Umbilical cord (tissue), 2 donors: Measurements from ENCODE around the gene PURB. TPM values are rescaled to one million over a fixed set of nuclear protein-coding genes. Genes with fewer than 3 reads are reported as not detected.
"Not testable (repeated sequence)": the region's sequence is repeated elsewhere in the genome, so short reads cannot be mapped to it uniquely, and the experiment has no call there.

Source experiments
- DNase-seq: peaks from one replicate; pipeline ENCODE4 v3.0.0-alpha.2; 2015; ENCODE audit warnings: low spot score
- total RNA-seq: library from RNA; depleted of rRNA; stranded (reverse); fragments of >200 nt; gene quantifications from one replicate; pipeline ENCODE4 v1.2.3, GENCODE V29; 2014; ENCODE audit warnings: low replicate concordance; ENCODE audit not compliant: insufficient read depth

Gene PURB
- 40.0 TPM for total RNA-seq

DNA sequence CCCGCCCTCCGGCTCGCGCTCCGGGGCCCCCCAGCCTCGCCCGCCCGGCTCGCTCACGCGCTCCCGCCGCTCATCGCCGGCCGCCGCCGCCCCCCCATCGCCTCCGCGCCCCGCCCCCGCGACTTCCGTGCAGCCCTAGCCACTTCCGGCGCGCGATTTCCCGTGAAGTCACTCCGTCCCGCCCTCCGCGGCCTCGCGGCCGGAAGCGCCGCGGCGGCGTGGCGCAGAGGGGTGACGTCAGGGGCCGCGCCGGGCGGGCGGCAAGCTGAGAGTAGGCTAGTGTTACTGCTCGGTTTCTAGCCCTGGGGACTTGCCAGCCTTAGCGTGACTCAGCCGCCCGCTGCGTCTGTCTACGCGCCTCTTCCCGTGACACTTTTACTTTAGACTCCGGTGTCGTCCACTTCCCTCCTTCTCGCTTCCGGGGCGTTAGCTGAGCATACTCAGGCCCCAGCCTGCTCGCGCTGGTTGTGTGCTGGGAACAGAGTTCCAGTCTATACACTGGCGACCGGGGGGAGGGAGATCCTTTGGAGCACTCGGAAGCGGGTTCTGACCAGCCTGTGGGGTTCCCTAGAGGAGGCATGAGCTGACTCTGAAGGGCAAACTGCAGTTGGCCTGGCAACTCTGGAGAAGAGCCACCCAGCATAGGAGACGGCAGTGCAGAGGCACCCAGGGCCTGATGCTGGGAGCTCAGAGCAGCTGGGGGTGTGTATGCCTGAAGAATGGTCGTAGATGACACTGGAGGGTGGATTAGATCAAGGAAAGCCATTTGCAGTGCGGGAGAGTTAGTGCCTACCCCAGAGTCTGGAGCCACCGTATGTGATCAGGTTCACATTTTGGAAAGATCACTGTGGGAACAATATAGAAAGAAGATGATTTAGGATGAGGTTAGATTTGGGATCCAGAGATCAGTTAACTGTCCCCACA is at the start of gene PURB:
Gene PURB (minus strand): TSS at position 137 of the 924 bp plus-strand sequence. CDS start 182 bp downstream, outside the sequence.
- peak; percentile 92 for DNase-seq

DNA sequence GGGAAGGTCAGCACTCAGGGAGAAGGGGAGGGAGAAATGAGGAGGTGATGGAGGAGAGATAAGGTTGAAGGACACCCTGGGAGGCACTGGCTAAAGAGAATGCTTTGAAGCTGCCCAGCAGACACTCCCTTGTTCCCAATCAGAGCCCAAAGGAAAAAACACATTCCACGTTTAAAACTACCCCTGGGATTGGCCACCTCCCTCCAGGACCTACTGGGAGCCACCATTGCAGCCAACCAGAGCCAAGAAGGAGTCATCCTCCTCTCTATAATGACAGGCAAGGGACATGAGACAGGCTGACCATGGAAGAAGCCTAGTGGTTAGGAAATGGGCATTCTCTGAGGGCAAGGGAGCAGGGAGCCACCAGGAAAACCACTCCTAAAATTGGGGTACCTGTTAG is 49.7 kb upstream of the PURB start:
- DNase-seq: no peak

DNA sequence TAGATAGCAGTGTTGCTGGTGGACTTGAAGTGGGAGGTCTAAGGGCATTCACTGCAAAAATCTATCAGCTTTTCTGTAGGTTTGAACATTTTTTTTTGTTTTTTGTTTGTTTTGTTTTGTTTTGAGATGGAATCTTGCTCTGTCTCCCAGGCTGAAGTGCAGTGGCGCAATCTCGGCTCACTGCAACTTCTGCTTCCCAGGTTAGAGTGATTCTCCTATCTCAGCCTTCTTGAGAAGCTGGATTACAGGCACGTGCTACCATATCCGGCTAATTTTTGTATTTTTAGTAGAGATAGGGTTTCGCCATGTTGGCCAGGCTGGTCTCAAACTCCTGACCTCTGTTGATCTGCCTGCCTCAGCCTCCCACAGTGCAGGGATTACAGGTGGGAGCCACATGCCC is 49.2 kb upstream of the PURB start:
- DNase-seq: not testable (repeated sequence)

DNA sequence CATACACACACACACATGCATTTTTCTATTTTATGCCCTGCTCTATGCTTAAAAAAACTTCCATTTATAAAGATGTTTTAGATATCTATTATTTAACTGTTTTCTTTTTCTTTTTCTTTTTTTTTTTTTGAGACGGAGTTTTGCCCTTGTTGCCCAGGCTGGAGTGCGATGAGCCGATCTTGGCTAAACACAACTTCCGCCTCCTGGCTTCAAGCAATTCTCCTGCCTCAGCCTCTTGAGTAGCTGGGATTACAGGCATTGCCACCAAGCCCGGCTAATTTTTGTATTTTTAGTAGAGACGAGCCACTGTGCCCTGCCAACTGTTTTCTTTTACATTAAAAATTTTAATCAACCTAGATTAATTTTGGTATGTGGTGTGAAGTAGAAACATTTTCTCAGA is 45.6 kb upstream of the PURB start:
- DNase-seq: no peak

DNA sequence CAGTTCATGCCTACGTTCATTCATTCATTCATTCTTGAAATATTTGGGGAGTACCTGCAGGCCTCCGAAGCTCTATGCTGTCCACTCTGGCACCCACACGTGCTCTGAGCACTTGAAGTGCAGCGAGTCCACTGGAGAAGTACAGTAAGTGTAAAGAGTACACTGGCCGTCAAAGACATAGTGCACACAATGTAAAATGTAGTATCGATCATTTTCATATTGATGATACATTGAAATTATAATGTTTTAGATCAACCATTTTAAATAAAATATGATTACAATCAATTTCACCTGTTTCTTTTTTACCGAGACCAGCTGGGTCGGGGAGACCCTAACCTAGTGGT is 37.0 kb upstream of the PURB start:
- no peak for DNase-seq

DNA sequence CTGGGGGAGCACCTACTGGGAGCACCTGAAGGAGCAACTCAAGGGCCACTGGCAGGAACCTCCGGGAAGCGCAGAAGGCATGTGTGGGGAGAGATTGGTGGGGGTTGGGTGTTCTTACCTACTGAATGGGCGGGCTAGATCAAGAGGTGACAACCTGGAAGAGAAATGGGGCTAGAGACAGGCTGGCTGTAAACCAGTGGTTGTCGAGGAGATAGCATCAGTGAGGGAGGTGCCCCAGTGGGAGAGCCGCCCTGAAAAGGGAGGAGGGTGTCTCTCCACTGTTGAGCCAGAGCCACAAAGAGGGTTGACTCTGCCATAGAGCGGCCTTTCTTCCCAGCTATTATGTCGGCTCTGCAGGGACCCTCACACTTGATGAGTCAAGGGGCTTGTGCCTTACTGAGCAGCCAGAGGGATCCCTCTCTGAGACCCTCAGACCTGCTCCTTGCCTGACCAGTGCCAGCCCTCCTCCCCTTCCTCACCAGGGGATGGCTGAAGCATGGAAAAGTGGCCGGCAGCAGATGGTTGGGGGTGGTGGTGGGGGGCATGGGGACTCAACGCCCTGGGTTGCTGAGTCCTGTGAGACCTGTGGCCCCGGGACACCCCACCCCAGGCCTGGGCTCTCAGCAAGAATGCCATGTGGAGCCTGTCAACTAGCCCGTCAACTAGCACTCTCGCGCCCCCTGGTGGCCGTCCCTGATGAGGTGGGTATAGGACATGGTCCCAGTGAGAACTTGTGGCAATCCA is 36.4 kb upstream of the PURB start:
- peak; percentile 55 for DNase-seq

DNA sequence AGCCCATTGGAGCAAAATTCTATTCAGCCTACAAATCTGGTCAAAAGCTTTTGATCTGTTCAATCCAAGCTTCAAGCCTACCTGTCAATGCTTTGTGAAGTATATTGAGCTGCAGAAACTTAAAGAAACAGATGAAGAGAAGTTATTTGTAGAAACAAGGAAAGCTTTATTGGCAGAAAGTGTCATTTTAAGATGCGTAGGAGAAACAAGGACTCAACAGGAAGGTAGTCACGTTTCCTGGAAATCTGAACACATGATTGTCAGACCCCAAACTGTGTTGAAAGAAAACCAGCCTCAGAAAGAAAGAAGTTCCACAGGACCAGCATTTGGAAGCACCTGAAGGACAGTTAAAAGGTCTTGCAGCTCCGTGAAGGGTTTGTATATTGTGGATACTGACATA is 34.8 kb upstream of the PURB start:
- DNase-seq: no peak

DNA sequence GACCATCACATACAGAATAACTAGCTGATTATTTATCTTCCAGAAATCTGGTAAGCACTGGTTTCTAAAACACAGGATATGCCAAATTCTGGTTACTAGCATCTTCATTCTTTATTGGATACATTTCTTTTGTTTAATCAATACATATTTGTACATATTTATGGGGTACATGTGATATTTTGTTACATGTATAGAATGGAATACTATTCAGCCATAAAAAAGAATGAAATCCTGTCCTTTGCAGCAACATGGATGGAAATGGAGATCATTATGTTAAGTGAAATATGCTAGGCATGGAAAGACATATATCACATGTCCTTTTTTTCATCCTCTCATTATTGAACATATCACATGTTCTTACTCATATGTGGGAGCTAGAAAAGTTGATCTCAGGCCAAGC is 32.7 kb upstream of the PURB start:
- DNase-seq: no peak

DNA sequence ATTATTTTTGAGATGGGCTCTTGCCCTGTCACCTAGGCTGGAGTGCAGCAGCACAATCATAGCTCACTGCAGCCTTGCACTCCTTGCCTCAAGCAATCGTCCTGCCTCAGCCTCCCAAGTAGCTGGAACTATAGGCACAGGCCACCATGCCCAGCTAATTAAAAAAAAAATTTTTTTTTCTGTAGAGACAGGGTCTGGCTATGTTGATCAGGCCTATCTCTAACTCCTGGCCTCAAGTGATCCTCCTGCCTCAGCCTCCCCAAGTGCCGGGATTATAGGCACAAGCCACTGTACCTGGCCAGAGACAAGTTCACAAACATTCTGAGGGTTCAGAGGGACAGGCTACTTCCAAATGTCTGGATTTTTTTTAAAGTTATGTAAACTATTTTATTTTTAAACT is 32.1 kb upstream of the PURB start:
- DNase-seq: no peak

DNA sequence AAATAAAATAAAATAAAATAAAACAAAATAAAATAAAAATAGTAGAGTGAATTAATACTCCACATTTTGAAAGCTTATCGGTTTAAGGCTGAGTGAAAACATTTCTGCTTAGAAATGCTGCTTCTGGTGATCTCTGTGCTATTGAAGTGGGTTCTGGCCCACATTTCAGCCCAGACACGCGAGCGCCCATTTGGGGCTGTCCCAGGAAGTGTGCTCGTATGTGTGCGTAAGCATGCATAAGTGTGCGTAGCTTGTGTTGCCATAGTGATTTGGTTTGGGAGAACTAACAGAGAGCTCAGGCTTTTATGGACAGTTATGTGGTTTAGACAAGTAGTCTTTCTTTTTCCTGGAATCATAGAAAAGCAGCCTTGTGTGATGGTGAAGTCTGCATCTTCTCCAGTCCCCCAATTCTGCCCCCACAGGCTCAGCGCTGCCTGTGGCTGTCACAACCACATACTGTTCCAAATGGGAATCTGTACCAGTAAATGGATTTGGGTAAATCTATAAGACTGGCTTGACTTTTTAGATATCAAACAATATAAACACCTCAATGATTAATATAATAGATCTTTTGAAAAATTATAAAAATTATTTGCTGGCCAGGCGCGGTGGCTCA is 29.8 kb upstream of the PURB start:
- no peak for DNase-seq

DNA sequence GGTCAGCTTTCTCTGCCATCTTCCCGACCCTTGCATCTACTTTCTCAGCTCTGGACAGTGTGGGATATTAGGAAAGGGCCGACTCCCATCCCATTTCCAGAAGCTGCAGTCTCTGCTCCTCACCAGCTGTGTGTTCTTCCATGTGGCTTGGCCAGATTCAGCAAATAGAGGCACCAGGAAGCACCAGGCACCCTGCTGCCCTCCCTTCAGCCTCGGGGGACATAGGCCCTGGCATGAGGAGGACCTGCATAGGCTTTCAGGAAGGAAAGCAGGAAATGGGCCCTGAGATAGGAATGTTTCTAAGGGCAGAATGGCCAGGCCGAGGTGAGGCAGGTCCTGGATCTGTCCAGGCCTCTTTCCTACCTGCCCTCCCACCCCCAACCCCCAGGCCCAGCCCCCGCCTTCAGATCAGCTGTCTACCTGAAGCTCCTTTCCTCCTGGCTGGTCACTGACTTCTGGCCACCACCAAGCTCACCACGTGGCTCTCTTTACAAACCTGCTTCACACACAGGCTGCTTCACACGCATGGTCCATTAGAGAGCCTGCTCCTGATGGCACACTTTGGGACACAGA is 27.5 kb upstream of the PURB start:
- DNase-seq: no peak

DNA sequence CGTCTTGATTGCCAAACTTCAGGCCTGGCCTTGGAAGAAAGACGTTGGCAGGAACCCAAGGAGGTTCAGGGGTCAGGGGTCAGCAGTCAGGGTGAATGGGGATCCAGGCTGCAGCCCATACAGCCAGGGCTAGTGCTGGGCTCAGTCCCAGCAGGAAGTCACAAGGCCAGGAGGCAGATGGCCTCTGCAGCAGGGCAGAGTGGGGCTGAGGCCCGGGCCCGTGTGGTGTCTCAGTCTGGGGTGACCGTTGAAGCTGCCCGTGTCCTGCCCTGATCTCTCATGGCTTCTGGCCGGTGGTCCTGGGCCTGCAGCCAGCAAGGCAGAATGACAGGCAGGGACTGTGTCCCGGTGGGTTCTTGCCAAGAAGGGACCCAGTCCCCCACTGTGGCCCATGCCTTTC is 26.6 kb upstream of the PURB start:
- no peak for DNase-seq

DNA sequence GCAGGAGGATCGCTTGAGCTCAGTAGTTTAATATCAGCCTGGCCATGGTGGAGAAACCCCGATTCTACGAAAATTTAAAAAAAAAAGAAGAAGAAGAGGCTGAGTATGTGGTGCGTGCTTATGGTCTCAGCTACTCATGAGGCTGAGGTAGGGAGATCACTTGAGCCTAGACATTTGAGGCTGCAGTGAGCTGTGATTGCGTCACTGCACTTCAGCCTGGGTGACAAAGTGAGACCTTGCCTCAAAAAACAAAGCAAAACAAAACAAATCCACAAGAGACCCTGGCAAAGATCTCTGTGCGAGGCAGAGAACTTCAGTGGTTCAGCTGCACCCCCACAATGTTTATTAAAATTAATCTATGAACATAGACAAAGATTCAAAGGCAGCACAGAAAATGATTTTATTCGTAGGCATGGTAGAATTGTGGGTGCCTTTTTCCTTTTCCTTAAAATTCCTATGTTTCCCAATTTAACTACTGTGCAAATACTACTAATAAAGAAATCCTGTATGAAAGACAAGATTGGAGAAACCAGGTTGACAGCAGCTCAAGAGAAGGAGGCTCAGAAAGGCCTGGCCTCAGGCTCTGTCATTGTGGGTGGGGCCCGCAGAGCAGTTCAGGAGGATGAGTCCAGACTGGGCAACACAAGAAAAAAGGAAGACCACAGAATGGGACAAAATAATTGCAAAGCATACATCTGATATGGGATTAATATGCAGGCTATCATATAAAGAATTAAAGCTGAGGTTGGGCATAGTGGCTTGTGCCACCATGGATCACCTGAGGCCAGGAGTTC is 24.5 kb upstream of the PURB start:
- DNase-seq: no peak

DNA sequence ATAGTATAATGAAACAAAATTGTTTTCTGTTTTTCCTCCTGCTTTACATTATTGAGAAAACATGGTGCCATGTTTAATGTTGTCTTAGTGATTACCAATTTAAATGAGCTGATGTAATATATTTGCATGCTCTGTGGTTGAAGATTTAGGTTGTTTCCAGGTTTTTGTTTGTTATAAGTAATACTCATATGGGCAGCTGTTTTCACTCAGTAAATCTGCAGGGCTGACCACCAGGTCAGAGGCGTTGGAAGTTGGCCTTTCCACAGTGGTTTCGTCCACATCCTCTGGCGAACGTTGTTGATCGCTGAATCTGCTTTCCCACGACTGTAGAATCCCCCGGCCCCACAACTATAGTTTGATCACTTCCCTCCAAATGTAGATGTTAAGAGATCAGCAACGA is 21.6 kb upstream of the PURB start:
- no peak for DNase-seq

DNA sequence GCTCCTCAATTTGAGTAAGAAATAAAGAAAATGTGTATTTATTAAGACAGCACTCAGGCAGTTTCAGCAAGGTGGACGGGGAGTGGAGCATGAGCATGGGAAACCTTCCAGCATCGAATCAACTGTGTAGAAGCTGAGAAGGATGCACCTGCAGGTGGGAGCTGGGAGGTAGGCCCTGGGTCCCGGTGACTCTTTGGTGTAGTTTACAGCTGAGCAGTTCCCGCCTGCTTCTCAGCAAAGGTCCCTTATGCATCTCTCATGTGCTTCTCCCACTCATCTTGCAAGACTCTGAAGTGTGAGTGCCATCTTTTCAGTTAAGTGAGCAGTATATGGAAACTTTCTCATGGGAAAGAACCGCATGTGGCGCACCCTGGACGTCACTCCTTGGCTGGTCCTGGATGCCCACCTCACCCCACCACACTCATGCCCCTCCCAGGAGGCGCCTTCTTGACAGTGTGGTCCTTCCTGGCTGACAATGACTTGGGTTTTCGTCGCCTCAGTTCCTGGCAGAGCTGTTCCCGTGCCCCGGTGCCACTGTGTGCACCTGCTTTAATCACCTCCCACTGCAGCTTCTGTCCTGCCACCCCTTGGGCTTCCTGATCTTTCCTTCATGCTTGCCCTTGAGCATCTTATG is 19.8 kb upstream of the PURB start:
- no peak for DNase-seq

DNA sequence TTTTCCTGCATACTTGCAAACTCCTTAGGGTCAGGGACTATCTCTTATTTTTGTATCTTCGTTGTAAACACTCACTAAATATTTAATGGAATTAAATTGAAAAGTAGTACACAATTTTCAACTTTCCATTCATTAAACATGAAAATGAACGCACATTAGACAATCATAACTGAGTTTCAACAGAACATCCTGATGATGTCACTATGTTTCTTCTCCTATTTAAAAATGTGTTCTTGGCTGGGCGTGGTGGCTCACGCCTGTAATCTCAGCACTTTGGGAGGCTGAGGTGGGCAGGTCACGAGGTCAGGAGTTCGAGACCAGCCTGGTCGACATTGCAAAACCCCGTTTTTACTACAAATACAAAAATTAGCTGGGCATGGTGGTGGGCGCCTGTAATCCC is 14.1 kb upstream of the PURB start:
- DNase-seq: no peak

DNA sequence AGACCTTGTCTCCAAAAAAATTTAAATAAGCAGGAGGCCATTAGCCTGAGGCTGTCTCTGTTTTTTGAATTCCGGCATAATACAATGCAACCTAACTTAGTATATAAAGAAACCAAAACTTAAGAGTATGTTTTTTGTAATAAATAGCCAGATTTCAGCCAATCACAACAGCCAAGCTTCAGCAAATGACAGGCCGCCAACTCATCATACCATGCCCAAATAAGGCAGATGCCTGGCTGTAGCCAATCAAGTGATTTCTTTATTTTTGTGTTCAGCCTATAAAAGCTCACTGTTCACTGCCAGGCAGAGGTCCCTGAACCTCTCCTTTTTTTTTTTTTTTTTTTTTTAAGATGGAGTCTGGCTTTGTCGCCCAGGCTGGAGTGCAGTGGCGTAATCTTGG is 12.7 kb upstream of the PURB start:
- no peak for DNase-seq

DNA sequence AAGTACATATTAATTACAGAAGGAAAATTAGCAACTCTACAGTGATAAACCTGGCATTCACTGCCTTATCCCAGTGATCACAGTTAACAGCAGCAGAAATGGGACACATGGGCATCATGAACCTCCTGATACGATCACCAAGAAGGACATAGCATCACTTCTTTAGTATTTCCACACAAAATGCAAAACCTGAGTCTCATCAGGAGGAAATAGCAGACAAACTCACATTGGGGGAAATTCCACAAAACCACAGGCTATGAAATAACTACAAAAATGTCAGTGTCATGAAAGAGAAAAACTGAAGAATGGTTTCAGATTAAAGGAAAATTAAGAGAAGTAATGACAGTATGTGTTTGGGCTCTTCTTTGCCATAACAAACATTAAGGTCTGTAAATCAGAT is 12.0 kb upstream of the PURB start:
- no peak for DNase-seq

DNA sequence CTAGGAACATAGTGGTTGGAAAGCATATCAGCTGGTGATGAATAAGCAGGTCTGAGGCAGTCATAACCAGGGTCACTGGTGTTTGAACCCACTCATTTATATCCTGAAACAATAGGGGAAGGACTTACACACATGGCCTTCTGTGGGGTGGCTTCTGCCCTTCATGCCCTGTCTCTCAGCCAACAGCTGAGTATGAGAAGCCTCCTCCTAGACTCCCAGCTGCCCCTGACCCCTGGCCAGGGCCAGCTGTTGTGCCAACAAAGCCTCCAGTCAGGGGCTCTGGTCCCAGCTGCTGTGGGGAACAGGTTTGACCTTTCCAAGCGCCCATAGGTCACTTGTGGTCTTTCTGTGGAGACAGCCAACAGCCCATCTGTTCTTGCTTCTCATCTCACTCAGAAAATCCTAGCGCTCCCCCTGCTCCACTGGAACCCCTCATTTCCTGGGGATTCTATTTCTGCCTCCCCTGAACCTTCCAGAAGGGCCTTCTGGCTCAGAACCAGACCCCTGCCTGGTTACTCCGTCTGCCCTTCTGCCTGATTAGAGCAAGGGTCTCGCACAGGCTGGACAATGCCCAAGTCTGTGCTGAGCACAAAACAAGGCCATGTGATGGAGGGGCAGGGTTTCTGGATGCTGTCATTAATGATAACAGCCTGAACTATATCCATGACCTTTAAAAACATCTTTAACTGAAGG is 9.7 kb upstream of the PURB start:
- no peak for DNase-seq

DNA sequence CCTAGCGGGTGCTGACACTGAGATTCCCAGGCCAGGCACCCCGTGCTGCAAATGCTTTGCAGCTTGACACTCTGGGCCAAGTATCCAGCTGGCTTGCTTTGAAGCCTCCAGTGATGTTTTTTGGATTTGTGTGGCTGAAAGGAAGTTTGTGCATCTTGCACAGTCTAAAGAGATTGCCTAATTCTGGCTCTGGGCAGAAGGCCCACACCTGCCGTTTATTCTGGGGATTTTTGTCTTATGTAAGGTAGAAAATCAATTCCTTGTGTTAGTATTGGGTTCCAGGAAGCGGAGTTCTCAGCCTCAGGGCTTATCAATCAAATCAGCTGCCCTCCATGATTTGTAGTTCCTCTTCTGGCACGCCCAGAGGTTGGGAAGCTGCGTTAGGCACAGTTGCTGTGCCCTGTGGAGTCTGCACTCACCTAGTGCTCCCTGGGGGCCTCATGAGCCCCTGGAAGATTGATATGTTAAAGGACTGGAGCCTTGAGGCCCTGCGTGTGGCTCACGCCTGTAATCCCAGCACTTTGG is 8.4 kb upstream of the PURB start:
- DNase-seq: no peak
